HepG2 (cell line): ENCODE measurements around the gene ACAA2. TPM values are rescaled to one million over a fixed set of nuclear protein-coding genes. Genes with fewer than 3 reads are reported as not detected.

Experiments
- ATM ChIP-seq: fragments of 450-650 bp; IDR thresholded peaks from 2 replicates; pipeline ENCODE4 v1.7.1; 2017; ENCODE audit warnings: mild to moderate bottlenecking, borderline replicate concordance
- CBX2 ChIP-seq, 2 experiments: fragments of 200-600 bp in 1 of 2; sonication (generic); formaldehyde crosslinking in 1 of 2; IDR thresholded peaks; 2 replicates each; pipeline versions ENCODE4 v1.7.0 to v1.8.1; 2018 to 2022; ENCODE audit warnings: low read depth in 2 of 2, low read length in 1 of 2, mild to moderate bottlenecking in 1 of 2, missing genetic modification reagents in 1 of 2
- KDM4B ChIP-seq: sonication (generic); formaldehyde crosslinking; IDR thresholded peaks from 2 replicates; pipeline ENCODE4 v1.4.0; 2020; ENCODE audit warnings: missing genetic modification reagents
- MAZ ChIP-seq, 2 experiments: sonication (generic) in 1 of 2; formaldehyde crosslinking in 1 of 2; IDR thresholded peaks; 2 replicates each; pipeline versions ENCODE4 v1.5.0 to v1.6.1; 2012 to 2020; ENCODE audit warnings: low read depth in 2 of 2, mild to moderate bottlenecking in 2 of 2, borderline replicate concordance in 1 of 2, improper control_type of control experiment in 1 of 2, low read length in 1 of 2, missing genetic modification reagents in 1 of 2, moderate library complexity in 1 of 2
- MBD4 ChIP-seq: IDR thresholded peaks from 2 replicates; pipeline ENCODE4 v1.6.1; 2012; ENCODE audit warnings: low read length, inconsistent platforms, borderline replicate concordance
- MTF2 ChIP-seq: sonication (generic); formaldehyde crosslinking; IDR thresholded peaks from 2 replicates; pipeline ENCODE4 v1.5.0; 2020; ENCODE audit warnings: missing genetic modification reagents, borderline replicate concordance
- MXD4 ChIP-seq: IDR thresholded peaks from 2 replicates; pipeline ENCODE4 v1.6.1; 2016; ENCODE audit warnings: mild to moderate bottlenecking, missing biosample characterization, missing genetic modification reagents
- POGZ ChIP-seq: sonication (generic); formaldehyde crosslinking; IDR thresholded peaks from 2 replicates; pipeline ENCODE4 v1.4.0; 2020; ENCODE audit warnings: mild to moderate bottlenecking, missing genetic modification reagents
- POLR2G ChIP-seq: fragments of 200-400 bp; formaldehyde crosslinking; IDR thresholded peaks from 2 replicates; pipeline ENCODE4 v1.6.1; 2018; ENCODE audit warnings: mild to moderate bottlenecking, low read depth, low read length, moderate library complexity
- REXO4 ChIP-seq: sonication (generic); formaldehyde crosslinking; IDR thresholded peaks from 2 replicates; pipeline ENCODE4 v1.8.0; 2022; ENCODE audit warnings: missing genetic modification reagents, mild to moderate bottlenecking, borderline replicate concordance
- SMAD9 ChIP-seq: sonication (generic); formaldehyde crosslinking; IDR thresholded peaks from 2 replicates; pipeline ENCODE4 v1.5.1; 2020; ENCODE audit warnings: mild to moderate bottlenecking, missing genetic modification reagents
- SMYD3 ChIP-seq: sonication (generic); formaldehyde crosslinking; IDR thresholded peaks from 2 replicates; pipeline ENCODE4 v1.8.1; 2023; ENCODE audit warnings: mild to moderate bottlenecking, missing genetic modification reagents
- WIZ ChIP-seq: sonication (generic); formaldehyde crosslinking; IDR thresholded peaks from 2 replicates; pipeline ENCODE4 v1.5.1; 2020; ENCODE audit warnings: mild to moderate bottlenecking, missing genetic modification reagents
- ZBTB8A ChIP-seq: sonication (generic); formaldehyde crosslinking; IDR thresholded peaks from 2 replicates; pipeline ENCODE4 v1.4.0; 2020; ENCODE audit warnings: mild to moderate bottlenecking, low read depth, missing genetic modification reagents, borderline replicate concordance
- ZNF335 ChIP-seq: sonication (generic); formaldehyde crosslinking; IDR thresholded peaks from 2 replicates; pipeline ENCODE4 v1.4.0; 2020; ENCODE audit warnings: missing genetic modification reagents
- ZNF460 ChIP-seq: sonication (generic); formaldehyde crosslinking; IDR thresholded peaks from 2 replicates; pipeline ENCODE4 v1.5.1; 2020; ENCODE audit warnings: missing genetic modification reagents, mild to moderate bottlenecking, borderline replicate concordance
- ZNF550 ChIP-seq: sonication (generic); formaldehyde crosslinking; IDR thresholded peaks from 2 replicates; pipeline ENCODE4 v1.4.0; 2020; ENCODE audit warnings: mild to moderate bottlenecking, missing genetic modification reagents, borderline replicate concordance
- ZNF615 ChIP-seq: sonication (generic); formaldehyde crosslinking; IDR thresholded peaks from 2 replicates; pipeline ENCODE4 v1.5.0; 2020; ENCODE audit warnings: mild to moderate bottlenecking, missing genetic modification reagents, borderline replicate concordance
- ZNF644 ChIP-seq: IDR thresholded peaks from 2 replicates; pipeline ENCODE4 v1.6.1; 2016; ENCODE audit warnings: low read depth
- ZNF720 ChIP-seq: sonication (generic); formaldehyde crosslinking; IDR thresholded peaks from 2 replicates; pipeline ENCODE4 v1.4.0; 2020; ENCODE audit warnings: missing genetic modification reagents
- polyA plus RNA-seq, 8 experiments: library from polyadenylated mRNA; depleted of rRNA in 3 of 8; stranded (reverse) in 7 of 8; unstranded in 1 of 8; fragments of >200 nt; fragmentation: Illumina TruSeq in 4 of 8; extraction: Trizol in 4 of 8; gene quantifications; 2 replicates each; pipeline versions ENCODE4 v1.2.1 to v1.2.3, GENCODE V29; 2011 to 2016; ENCODE audit warnings: low read depth in 4 of 8, missing spikeins in 1 of 8, mixed read lengths in 1 of 8; ENCODE audit not compliant: insufficient read depth in 1 of 8
- total RNA-seq, 5 experiments: library from RNA; depleted of rRNA; stranded (reverse); fragments of >200 nt; fragmentation: Illumina TruSeq; extraction: Trizol; gene quantifications; 2 replicates each; pipeline ENCODE4 v1.2.3, GENCODE V29; 2016; ENCODE audit warnings: low read depth in 1 of 5
- TF ChIP-seq, protein P1 (sequence below): sonication (generic); formaldehyde crosslinking; IDR thresholded peaks from 2 replicates; pipeline ENCODE4 v1.4.0; 2020; ENCODE audit warnings: missing genetic modification reagents, mild to moderate bottlenecking, borderline replicate concordance
- TF ChIP-seq, protein P2 (sequence below): sonication (generic); IDR thresholded peaks from 2 replicates; pipeline ENCODE4 v1.6.1; 2016; ENCODE audit warnings: low read depth, borderline replicate concordance
- TF ChIP-seq, protein P3 (sequence below): IDR thresholded peaks from 2 replicates; pipeline ENCODE4 v1.6.1; 2012; ENCODE audit warnings: low read depth, low read length, improper control_type of control experiment
- TF ChIP-seq, protein P4 (sequence below): IDR thresholded peaks from 2 replicates; pipeline ENCODE4 v1.6.1; 2016; ENCODE audit warnings: control low read depth

The ACAA2 gene
- total and polyA plus RNA-seq, 2 of the 13 experiments (the other 11 are each of a cell fraction or from before 2014, with no cell fraction given) = 51.6 to 182 TPM

DNA sequence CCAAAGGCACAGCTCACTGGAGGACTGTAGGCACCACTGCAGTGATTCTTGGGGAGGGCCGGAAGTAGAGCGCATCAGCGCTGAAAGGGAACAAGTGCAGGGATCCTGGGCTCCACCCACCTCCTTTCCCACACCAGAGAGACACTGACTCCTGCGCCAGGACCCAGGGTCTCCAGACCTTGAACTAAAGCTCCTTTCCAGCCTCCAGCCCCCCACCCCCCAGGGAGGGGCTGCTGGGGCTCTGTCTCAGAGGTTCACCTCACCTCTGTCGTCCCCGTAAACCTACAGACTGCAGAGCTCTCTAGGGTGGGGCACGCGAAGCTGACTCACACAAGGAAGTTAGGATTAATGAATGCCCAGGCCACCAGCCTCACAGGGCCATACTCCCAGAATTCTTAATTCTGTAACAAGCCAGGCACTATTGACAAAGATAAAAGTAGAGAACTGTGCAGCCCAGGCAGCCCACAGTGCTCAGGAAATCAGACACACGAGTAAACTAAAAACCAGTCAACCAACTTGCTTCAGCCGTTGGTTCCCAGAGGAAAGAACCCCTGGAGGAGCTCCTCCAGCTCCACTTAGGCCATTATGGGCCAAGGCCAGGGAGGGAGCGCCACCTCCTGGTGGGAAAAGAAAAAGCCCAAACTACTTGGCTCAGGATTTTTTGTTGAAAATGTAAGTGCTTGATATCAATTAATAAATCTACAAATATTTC lies 45.1 kb upstream of the ACAA2 start (continued):
- TF ChIP-seq, protein P1, sequence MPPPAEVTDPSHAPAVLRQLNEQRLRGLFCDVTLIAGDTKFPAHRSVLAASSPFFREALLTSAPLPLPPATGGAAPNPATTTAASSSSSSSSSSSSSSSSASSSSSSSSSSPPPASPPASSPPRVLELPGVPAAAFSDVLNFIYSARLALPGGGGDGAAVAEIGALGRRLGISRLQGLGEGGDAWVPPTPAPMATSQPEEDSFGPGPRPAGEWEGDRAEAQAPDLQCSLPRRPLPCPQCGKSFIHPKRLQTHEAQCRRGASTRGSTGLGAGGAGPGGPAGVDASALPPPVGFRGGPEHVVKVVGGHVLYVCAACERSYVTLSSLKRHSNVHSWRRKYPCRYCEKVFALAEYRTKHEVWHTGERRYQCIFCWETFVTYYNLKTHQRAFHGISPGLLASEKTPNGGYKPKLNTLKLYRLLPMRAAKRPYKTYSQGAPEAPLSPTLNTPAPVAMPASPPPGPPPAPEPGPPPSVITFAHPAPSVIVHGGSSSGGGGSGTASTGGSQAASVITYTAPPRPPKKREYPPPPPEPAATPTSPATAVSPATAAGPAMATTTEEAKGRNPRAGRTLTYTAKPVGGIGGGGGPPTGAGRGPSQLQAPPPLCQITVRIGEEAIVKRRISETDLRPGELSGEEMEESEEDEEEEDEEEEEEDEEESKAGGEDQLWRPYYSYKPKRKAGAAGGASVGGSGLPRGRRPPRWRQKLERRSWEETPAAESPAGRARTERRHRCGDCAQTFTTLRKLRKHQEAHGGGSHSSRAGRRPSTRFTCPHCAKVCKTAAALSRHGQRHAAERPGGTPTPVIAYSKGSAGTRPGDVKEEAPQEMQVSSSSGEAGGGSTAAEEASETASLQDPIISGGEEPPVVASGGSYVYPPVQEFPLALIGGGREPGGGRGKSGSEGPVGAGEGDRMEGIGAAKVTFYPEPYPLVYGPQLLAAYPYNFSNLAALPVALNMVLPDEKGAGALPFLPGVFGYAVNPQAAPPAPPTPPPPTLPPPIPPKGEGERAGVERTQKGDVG (CRISPR knock-in tag) = no peak
- TF ChIP-seq ZNF460 (CRISPR knock-in tag) = no peak
- TF ChIP-seq, protein P2, sequence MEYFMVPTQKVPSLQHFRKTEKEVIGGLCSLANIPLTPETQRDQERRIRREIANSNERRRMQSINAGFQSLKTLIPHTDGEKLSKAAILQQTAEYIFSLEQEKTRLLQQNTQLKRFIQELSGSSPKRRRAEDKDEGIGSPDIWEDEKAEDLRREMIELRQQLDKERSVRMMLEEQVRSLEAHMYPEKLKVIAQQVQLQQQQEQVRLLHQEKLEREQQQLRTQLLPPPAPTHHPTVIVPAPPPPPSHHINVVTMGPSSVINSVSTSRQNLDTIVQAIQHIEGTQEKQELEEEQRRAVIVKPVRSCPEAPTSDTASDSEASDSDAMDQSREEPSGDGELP = no peak
- TF ChIP-seq KDM4B (CRISPR knock-in tag) = no peak
- no peak for TF ChIP-seq SMYD3
- TF ChIP-seq CBX2 (IDR thresholded peaks at IDR 0.05; ENCODE audit: low read depth, low read length) = no peak
- no peak for TF ChIP-seq CBX2 (CRISPR knock-in tag; IDR thresholded peaks at IDR 0.05; ENCODE audit: low read depth)
- TF ChIP-seq MTF2 (CRISPR knock-in tag) = no peak
- TF ChIP-seq ZNF550 (CRISPR knock-in tag) = no peak
- TF ChIP-seq ZNF335 (CRISPR knock-in tag) = no peak
- no peak for TF ChIP-seq ZNF720
- no peak for TF ChIP-seq POLR2G
- no peak for TF ChIP-seq MAZ (IDR thresholded peaks at IDR 0.05; ENCODE audit: borderline replicate concordance, low read depth, low read length)
- no peak for TF ChIP-seq MAZ (CRISPR knock-in tag; IDR thresholded peaks at IDR 0.05; ENCODE audit: low read depth)
- no peak for TF ChIP-seq POGZ (CRISPR knock-in tag)
- no peak for TF ChIP-seq MXD4 (CRISPR knock-in tag)
- TF ChIP-seq REXO4 (CRISPR knock-in tag) = no peak
- TF ChIP-seq ZNF615 (CRISPR knock-in tag) = no peak
- no peak for TF ChIP-seq ZNF644
- TF ChIP-seq, protein P3, sequence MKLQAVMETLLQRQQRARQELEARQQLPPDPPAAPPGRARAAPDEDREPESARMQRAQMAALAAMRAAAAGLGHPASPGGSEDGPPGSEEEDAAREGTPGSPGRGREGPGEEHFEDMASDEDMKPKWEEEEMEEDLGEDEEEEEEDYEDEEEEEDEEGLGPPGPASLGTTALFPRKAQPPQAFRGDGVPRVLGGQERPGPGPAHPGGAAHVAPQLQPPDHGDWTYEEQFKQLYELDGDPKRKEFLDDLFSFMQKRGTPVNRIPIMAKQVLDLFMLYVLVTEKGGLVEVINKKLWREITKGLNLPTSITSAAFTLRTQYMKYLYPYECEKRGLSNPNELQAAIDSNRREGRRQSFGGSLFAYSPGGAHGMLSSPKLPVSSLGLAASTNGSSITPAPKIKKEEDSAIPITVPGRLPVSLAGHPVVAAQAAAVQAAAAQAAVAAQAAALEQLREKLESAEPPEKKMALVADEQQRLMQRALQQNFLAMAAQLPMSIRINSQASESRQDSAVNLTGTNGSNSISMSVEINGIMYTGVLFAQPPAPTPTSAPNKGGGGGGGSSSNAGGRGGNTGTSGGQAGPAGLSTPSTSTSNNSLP = no peak
- TF ChIP-seq ZBTB8A = no peak
- TF ChIP-seq, protein P4, sequence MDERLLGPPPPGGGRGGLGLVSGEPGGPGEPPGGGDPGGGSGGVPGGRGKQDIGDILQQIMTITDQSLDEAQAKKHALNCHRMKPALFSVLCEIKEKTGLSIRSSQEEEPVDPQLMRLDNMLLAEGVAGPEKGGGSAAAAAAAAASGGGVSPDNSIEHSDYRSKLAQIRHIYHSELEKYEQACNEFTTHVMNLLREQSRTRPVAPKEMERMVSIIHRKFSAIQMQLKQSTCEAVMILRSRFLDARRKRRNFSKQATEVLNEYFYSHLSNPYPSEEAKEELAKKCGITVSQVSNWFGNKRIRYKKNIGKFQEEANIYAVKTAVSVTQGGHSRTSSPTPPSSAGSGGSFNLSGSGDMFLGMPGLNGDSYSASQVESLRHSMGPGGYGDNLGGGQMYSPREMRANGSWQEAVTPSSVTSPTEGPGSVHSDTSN (CRISPR knock-in tag) = no peak
- no peak for TF ChIP-seq MBD4
- no peak for TF ChIP-seq ATM
- no peak for TF ChIP-seq SMAD9 (CRISPR knock-in tag)
- no peak for TF ChIP-seq WIZ (CRISPR knock-in tag)
